ENCODE measurements around the gene MYLK4.

- TF ChIP-seq, protein P1, sequence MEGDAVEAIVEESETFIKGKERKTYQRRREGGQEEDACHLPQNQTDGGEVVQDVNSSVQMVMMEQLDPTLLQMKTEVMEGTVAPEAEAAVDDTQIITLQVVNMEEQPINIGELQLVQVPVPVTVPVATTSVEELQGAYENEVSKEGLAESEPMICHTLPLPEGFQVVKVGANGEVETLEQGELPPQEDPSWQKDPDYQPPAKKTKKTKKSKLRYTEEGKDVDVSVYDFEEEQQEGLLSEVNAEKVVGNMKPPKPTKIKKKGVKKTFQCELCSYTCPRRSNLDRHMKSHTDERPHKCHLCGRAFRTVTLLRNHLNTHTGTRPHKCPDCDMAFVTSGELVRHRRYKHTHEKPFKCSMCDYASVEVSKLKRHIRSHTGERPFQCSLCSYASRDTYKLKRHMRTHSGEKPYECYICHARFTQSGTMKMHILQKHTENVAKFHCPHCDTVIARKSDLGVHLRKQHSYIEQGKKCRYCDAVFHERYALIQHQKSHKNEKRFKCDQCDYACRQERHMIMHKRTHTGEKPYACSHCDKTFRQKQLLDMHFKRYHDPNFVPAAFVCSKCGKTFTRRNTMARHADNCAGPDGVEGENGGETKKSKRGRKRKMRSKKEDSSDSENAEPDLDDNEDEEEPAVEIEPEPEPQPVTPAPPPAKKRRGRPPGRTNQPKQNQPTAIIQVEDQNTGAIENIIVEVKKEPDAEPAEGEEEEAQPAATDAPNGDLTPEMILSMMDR (IDR thresholded peaks at IDR 0.05; ENCODE audit: poor library complexity) = no peak
- no peak for TF ChIP-seq EZH2 (IDR thresholded peaks at IDR 0.05; ENCODE audit: borderline replicate concordance)
- no peak for TF ChIP-seq EZH2phosphoT487 (IDR thresholded peaks at IDR 0.05; ENCODE audit: low read depth, severe bottlenecking, unreplicated experiment)
Measured at GRCh38 chr6:2753743-2754142, 3.0 kb upstream of the MYLK4 start.
